C4-2B (cell line): ENCODE results near the gene CEACAM6.

Source experiments
- CTCF ChIP-seq: fragments of 450-650 bp; conservative IDR thresholded peaks from 2 replicates; pipeline ENCODE4 v1.5.1; 2017; ENCODE audit warnings: mild to moderate bottlenecking
- ZFX ChIP-seq: fragments of 450-650 bp; IDR thresholded peaks from 2 replicates; pipeline ENCODE4 v1.6.1; 2017

- TF ChIP-seq CTCF (no peak), ZFX (no peak)
Measured at GRCh38 chr19:41734585-41734984, 20.7 kb upstream of the CEACAM6 start.
